ENCODE results near the gene SYPL2. TPM values are rescaled to one million over a fixed set of nuclear protein-coding genes. Genes with fewer than 3 reads are reported as not detected.

SYPL2 gene
- total RNA-seq, 2 experiments from 2014 or later = not detected

DNA sequence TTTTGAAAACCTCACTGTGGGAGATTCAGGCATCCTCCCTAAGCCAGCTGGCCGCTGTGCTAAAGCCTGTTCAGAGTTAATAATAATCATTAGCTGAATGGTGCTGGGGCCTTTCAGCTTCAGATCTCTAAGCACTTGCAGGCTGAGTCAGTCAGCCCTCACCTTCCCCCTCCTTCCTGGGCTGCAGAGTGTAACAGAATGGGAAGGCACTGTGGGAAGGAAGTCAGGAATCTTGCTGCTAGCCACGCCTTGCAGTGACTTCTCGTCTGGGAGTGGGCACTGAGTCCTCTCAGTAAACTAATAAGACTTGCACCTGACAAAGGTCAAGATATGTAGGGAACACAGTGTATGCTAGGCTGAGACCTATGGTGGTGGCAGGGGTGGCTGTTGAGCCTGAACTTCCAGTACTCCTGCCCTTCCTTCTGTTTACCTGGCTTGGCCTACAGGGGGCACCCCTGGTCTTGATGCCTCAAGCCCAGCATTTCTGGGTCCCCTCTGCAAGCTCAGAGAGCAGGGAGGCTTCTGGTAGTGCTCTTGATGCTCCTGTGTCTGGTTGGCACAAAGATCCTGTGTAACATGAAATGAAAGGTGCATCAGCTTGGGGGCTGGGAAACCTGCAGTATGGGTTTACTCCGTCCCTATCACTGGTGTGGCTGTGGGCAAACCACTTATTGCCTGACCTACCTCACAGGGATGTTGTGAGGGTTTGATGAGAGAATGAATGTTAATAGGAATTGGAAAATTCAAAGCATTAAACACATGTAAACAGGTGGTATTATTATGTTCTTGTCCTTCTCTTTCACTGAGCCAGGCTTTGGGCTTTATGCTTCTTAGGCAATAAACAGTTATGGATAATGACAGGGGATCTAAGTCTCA is 33.6 kb downstream of the SYPL2 start:
- Mint-ChIP-seq H3K9me3 (no peaks in the 10 kb centered on the region), H3K27me3 (no peaks in the 10 kb centered on the region), H3K27ac (peak overlapping the region; percentile 99), H3K4me3 (peak overlapping the region; percentile 81), H3K36me3 (peaks cover 22% of the 10 kb centered on the region), H3K4me1 (peaks cover 79% of the 10 kb centered on the region)
- POLR2A ChIA-PET = interaction anchor here (0.6 to 17.7 kb wide), 5 partner anchors 10 to 32 kb away, joined by 3 to 212 read pairs (median 4); partner anchors contain the start of genes AMIGO1 and ATXN7L2
- ATAC-seq (ENCODE audit: low read depth) (peak; percentile 20), DNase-seq (peak; percentile 67)

DNA sequence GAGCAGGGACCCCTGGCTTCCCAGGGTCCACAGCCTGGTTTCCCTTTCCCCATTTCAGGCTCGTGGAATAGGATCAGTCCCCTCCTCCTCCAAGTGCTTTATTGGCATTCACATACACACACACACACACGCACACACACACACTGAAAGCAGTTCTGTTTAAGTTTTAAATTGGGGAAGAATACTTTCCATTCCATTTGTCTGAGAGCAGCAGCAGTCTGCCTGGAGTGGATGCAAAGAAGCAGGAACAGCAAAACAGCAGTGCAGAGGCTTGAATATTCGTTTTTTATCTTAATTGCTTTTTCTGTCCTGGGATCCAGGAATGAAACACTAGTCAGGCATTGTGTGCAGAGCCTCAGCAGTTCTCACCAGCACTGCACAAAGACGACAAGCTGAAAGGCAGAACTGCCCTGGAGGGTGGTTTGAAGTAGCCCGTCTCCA is 34.6 kb downstream of the SYPL2 start:
- Mint-ChIP-seq H3K36me3 (peaks cover 18% of the 10 kb centered on the region), H3K27me3 (no peaks in the 10 kb centered on the region), H3K4me1 (peaks cover 78% of the 10 kb centered on the region), H3K4me3 (peak overlapping the region; percentile 81), H3K27ac (peak overlapping the region; percentile 99), H3K9me3 (no peaks in the 10 kb centered on the region)
- no peak for DNase-seq
- no peak for ATAC-seq (ENCODE audit: low read depth)
- POLR2A ChIA-PET = interaction anchor here (1.2 to 17.7 kb wide), 2 partner anchors 10 to 31 kb away, joined by 4 to 212 read pairs; no protein-coding TSS in a partner anchor

DNA sequence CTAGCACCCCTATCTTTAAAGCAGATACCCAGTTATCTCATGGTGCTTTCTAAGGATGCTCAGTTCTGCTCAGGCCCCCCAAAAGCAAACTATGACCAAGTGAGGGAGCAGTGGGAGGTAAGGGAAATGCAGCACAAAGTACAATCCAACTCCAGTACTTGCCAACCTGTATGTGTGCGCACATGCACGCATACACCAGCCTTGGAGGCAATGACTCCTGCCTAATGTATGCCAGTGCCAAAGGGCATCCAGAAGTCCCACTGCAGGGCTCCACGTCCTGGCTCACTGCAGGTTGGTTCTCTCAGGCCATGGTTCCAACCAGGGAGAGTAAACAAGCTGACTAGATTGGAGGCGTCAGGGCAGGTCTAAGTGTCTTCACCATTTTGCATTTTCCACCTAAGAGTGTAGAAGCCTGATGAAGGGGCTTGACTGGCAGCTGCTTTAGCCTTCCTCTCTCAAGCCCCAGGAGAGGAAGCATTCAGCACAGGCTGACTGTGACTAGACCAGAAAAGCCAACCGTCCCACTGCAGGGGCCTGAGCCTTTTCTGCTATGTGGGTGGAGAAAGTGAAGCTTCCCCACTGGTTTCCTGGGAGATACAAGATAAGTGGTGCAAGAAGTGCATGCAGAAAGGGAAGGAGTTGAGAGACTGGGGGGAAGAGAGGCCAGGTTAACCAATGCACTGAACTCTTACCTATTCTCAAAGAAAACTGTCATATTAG is 35.5 kb downstream of the SYPL2 start:
- DNase-seq (peak; percentile 41), ATAC-seq (ENCODE audit: low read depth) (peak; percentile 40)
- Mint-ChIP-seq H3K27me3 (no peaks in the 10 kb centered on the region), H3K9me3 (no peaks in the 10 kb centered on the region), H3K4me1 (peaks cover 73% of the 10 kb centered on the region), H3K4me3 (peak overlapping the region; percentile 81), H3K36me3 (peaks cover 13% of the 10 kb centered on the region), H3K27ac (peak overlapping the region; percentile 99)
- POLR2A ChIA-PET = interaction anchor here (1.2 to 17.7 kb wide), 7 partner anchors 8 to 219 kb away, joined by 4 to 212 read pairs (median 7); partner anchors contain the start of genes ATXN7L2, CYB561D1 and PSRC1

DNA sequence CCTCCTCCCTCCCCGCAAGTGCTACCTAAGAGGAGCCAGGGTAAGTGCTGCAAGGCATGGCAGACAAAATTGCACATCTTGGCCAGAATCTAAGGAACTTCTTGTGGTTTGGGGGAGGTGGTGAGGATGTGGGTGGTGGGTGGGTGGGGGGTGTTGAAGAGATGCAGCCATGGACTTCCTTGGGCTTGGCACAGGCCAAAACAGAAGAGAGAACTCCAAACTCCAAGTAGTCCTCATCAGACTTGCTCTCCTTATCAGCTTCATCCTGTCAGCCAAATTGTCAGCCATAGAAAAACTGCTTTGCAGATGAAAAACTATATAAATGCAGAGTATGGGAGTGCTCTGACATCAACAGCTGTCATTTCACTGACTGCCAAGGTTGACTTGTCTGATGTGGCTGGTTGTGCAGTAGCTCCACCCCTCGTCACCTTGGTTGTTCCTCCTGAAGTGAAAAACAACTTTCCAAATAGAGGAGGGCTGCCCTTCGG is 36.1 kb downstream of the SYPL2 start:
- Mint-ChIP-seq H3K27me3 (no peaks in the 10 kb centered on the region), H3K27ac (peak overlapping the region; percentile 99), H3K4me3 (peak overlapping the region; percentile 81), H3K36me3 (peaks cover 16% of the 10 kb centered on the region), H3K9me3 (no peaks in the 10 kb centered on the region), H3K4me1 (peaks cover 74% of the 10 kb centered on the region)
- DNase-seq (peak; percentile 43), ATAC-seq (ENCODE audit: low read depth) (peak; percentile 82)
- POLR2A ChIA-PET = interaction anchor here (0.8 to 17.7 kb wide), 8 partner anchors 8 to 219 kb away, joined by 4 to 212 read pairs (median 6); partner anchors contain the start of genes ATXN7L2, CYB561D1 and PSRC1

DNA sequence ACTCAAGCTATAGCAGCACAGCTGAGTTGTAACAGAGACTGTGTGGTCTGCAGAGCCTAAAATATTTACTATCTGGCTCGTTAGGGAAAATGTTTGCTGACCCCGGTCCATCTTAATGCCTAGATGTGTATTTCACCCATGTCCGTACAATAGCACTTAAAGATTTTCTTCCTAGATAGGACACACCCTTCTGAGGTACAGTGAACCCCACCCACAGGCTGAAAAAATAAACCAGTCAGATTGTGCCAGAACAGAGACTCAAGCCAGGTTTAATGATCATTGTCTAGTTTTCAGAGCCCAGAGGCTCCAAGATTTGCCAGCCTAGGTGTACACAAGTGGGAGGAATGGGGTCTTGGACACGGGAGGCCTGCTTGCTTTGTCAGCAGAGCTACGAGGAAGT is 37.6 kb downstream of the SYPL2 start:
- Mint-ChIP-seq H3K27me3 (peaks cover 3% of the 10 kb centered on the region), H3K9me3 (no peaks in the 10 kb centered on the region), H3K36me3 (peaks cover 14% of the 10 kb centered on the region), H3K4me1 (peaks cover 72% of the 10 kb centered on the region), H3K27ac (peak overlapping the region; percentile 82), H3K4me3 (peak overlapping the region; percentile 68)
- POLR2A ChIA-PET = interaction anchor here (0.9 to 17.7 kb wide), 7 partner anchors 10 to 44 kb away, joined by 3 to 212 read pairs (median 3); partner anchors contain the start of genes ATXN7L2, CYB561D1 and GNAI3
- DNase-seq (no peak), ATAC-seq (ENCODE audit: low read depth) (no peak)

DNA sequence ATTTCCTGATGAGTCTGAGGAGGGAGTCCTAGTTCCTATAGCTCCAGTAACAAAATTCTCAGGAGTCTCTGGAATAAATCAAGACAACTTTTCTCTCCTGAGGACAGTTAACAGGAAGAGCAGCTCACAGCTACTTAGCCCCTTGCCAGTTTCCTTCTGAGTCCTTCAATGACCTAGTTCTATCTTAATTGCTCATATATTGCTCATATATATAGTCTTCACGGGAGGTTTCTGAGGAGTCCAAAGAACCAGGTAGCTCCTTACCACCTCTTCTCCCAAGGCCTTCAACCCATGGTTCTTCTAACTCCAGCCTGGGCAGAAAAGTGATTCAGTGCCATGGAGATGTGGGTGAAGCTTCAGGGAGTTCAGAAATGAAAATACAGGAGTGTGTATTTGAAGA is 38.6 kb downstream of the SYPL2 start:
- no peak overlapping the region for H3K4me3 Mint-ChIP-seq
- H3K4me1 Mint-ChIP-seq = peaks cover 67% of the 10 kb centered on the region
- peaks cover 13% of the 10 kb centered on the region for H3K36me3 Mint-ChIP-seq
- POLR2A ChIA-PET = interaction anchor here (0.6 to 17.7 kb wide), 7 partner anchors 10 to 295 kb away, joined by 3 to 212 read pairs (median 3); partner anchors contain the start of genes ATXN7L2 and GNAI3
- peaks cover 6% of the 10 kb centered on the region for H3K27me3 Mint-ChIP-seq
- H3K27ac Mint-ChIP-seq = peak overlapping the region; percentile 42
- ATAC-seq (ENCODE audit: low read depth) = no peak
- no peak for DNase-seq
- no peaks in the 10 kb centered on the region for H3K9me3 Mint-ChIP-seq

DNA sequence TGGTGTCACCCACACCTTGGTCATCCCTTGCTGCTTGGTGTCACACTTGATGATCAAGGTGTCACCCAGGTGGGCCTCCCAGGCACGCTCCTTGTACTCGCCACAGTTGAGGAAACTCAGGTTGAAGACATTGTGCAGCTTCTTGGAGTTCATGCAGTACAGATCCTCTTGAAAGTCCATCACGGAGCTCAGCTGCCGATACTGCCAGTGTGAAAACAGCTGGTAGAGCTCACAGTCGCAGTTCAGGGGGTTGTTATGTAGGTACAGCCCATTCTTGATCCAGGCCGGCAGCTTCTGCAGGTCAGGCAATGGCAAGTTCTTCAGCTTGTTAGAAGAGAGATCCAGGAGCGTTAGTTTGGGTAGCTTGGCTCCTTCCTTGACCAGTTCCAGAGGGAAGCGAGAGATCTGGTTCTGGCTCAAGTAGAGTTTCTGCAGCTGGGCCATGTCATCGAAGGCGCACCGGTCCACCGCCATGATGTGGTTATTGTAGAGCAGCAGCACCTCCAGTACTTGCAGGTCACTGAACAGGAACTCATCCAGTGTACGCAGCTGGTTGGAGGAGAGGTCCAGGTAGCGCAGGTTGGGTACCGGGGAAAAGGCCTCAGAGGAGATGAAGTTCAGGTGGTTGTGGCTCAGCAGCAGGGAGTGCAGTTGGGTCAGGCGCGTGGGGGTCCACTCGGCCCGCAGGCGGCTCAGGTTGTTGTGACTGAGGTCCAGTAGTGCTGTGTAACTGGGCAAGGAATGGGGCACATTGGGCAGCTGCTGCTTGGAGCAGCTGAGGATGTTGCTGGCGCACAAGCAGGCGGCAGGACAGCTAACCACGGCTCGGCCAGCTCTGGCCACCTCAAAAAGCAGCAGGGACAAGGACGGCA is 41.9 kb downstream of the SYPL2 start:
- POLR2A ChIA-PET = interaction anchor here (1.2 to 1.9 kb wide), 3 partner anchors 20 to 24 kb away, joined by 4 to 14 read pairs (median 6); no protein-coding TSS in a partner anchor
- H3K36me3 Mint-ChIP-seq = peaks cover 10% of the 10 kb centered on the region

DNA sequence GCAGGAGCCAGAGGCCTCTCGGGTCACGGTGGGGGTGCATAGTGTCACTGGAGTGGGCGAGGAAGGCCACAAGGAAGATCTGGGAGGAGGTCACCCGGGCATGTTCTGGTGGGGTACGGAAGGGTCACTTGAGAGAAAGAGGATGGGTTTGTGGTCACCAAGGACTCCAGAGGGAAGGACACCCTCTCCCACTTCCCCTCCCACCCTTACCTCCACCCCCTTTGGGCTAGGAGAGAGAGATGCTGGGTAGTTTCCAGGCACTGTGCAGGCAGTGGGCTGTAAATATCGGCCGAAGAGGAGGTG is 42.5 kb downstream of the SYPL2 start:
- DNase-seq (no peak), ATAC-seq (ENCODE audit: low read depth) (no peak)
- peak overlapping the region; percentile 64 for H3K27ac Mint-ChIP-seq
- peak overlapping the region; percentile 83 for H3K4me3 Mint-ChIP-seq
- peaks cover 22% of the 10 kb centered on the region for H3K27me3 Mint-ChIP-seq
- H3K4me1 Mint-ChIP-seq = peaks cover 49% of the 10 kb centered on the region
- H3K36me3 Mint-ChIP-seq = peaks cover 10% of the 10 kb centered on the region
- no peaks in the 10 kb centered on the region for H3K9me3 Mint-ChIP-seq
- POLR2A ChIA-PET = interaction anchor here (1.3 to 2.8 kb wide), 4 partner anchors 10 to 24 kb away, joined by 4 to 16 read pairs (median 10); no protein-coding TSS in a partner anchor

More for the DNA sequence above, 41.9 kb downstream of the SYPL2 start:
- DNase-seq (no peak), ATAC-seq (ENCODE audit: low read depth) (no peak)
- Mint-ChIP-seq H3K27me3 (peaks cover 22% of the 10 kb centered on the region), H3K4me3 (peak overlapping the region; percentile 83), H3K4me1 (peaks cover 50% of the 10 kb centered on the region), H3K9me3 (no peaks in the 10 kb centered on the region), H3K27ac (peak overlapping the region; percentile 64)

DNA sequence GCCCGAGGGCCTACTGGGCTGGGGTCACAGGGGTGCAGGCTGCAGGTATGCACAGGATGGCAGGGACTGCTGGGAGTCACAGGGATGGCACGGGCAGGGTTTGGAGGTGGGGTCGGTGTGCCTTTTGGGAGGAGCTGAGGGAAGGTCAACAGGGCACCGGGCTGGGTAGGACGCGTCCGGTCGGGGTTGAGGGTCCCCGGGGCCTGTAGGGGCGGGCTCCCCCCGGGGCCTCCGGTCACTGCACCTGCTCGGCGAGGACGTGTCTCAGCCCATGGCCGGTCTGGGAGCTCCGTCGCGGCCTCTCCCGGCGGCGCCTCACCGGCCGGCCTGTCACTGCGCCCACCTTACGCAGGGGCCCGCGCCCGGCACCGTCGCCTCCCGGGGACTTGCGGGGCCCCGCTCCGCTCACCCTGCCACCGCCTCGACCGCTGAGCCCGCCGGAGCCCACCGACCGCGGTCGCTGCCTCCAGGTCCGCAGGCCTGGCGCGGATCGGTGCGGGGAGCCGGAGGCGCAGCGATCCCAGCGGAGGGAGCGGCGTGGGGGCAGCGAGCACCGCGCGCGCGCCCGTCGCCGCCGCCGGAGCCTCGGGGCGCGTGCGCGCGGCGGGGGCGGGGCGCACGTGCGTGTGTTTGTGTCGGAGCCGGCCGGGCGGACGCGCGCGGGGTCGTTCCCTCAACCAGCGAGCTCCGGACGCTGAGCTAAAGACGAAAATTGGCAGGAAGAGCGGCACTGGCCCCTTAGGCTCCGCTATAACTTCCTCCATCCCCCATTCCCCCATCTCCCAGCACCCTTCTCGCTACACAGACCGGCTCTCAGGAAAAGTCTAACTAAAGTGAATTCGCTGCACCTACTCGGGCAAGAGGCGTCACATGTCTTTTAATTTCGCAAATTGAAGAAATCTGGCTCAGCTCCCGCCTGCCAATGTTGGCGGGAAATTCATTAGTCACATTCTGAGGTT is 43.1 kb downstream of the SYPL2 start, which contains the start of gene AMIGO1:
TSS of gene AMIGO1 (minus strand) at position 552 of the 959 bp plus-strand sequence. CDS start 815 bp downstream, outside the sequence.
- Mint-ChIP-seq H3K4me1 (peaks cover 45% of the 10 kb centered on the region), H3K27me3 (peaks cover 22% of the 10 kb centered on the region), H3K9me3 (no peaks in the 10 kb centered on the region), H3K4me3 (peak within 1 kb of the TSS; percentile 91), H3K27ac (peak within 1 kb of the TSS; percentile 64), H3K36me3 (peaks cover 9% of the 10 kb centered on the region)
- POLR2A ChIA-PET = interaction anchor here (1.0 to 2.8 kb wide), 6 partner anchors 10 to 26 kb away, joined by 3 to 16 read pairs (median 6); partner anchors contain the start of gene ATXN7L2
- peak; percentile 79 for DNase-seq
- peak; percentile 50 for ATAC-seq (ENCODE audit: low read depth)

DNA sequence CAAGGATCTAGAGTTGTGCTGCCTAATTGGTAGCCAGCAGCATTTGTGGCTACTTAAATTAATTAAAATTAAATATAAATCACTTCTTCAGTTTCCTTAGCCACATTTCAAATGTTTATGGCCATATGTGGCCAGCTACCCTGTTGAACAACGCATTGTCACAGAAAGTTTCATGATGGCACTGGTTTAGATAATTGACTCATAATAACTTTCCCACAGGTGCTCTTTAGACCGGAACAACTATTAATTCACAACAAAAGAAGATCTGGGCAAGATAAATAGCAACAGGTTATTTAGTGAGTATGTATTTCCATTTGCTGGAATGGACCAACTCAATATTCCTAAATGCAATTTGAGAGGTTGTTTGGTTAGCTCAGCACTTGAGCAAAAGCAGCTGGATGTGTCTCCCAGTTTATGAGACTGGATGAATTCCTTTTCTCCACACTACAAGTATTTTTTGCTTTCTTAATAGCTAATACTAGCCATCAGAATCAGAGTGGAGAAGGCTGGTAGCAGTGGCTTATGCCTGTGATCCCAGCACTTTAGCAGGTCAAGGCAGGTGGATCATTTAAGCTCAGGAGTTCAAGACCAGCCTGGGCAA is 46.9 kb downstream of the SYPL2 start:
- Mint-ChIP-seq H3K9me3 (no peaks in the 10 kb centered on the region), H3K4me3 (no peak overlapping the region), H3K36me3 (no peaks in the 10 kb centered on the region), H3K27ac (no peak overlapping the region), H3K4me1 (peaks cover 28% of the 10 kb centered on the region), H3K27me3 (peaks cover 22% of the 10 kb centered on the region)
- POLR2A ChIA-PET = interaction anchor here (0.7 to 1.3 kb wide), 3 partner anchors 17 to 327 kb away, joined by 3 to 5 read pairs (median 4); partner anchors contain the start of gene CYB561D1
- DNase-seq (no peak), ATAC-seq (ENCODE audit: low read depth) (no peak)

DNA sequence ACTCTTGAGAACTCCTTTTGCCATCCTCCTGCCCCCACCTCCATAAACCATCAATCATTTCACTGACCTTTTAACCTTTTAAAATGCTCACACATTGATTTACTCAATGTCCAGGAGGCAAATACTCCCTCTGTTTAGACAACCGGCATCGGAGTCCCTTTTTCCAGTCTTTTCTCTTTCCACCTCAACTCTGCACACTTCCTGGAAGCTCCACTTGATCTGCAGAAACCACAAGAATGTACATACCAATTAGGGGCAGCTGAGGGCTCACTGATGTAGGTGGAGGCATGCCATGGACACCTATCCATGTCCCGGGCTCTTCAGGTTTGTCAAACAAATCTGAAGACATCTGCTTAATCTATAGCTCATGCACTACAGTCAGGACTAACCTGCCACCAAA is 48.5 kb downstream of the SYPL2 start:
- Mint-ChIP-seq H3K27ac (no peak overlapping the region), H3K4me3 (no peak overlapping the region), H3K36me3 (no peaks in the 10 kb centered on the region), H3K27me3 (peaks cover 17% of the 10 kb centered on the region), H3K4me1 (peaks cover 18% of the 10 kb centered on the region), H3K9me3 (no peaks in the 10 kb centered on the region)
- ATAC-seq (ENCODE audit: low read depth) = no peak
- DNase-seq = no peak
- POLR2A ChIA-PET = interaction anchor here (0.7 kb wide), 1 partner anchor 9 kb away, joined by 4 read pairs; no protein-coding TSS in a partner anchor
